Measurements from ENCODE around the gene SRSF2.

DNA sequence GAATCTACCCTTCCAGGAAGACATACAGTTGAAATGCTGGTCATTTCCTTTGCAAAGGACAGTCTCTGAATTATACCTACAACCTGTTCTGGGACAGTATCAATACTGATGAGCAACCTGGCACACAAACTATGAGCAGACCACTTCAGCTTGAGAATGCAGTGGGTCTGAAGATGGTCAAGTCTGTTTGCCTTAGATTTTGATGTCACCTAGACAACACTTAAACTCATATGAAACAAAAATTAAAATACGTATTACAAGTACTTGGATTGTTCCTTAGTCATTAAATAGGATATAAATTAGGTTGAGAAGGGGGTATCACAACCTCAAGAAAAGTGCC is 3.5 kb downstream of the SRSF2 start:
- TF ChIP-seq, protein P1, sequence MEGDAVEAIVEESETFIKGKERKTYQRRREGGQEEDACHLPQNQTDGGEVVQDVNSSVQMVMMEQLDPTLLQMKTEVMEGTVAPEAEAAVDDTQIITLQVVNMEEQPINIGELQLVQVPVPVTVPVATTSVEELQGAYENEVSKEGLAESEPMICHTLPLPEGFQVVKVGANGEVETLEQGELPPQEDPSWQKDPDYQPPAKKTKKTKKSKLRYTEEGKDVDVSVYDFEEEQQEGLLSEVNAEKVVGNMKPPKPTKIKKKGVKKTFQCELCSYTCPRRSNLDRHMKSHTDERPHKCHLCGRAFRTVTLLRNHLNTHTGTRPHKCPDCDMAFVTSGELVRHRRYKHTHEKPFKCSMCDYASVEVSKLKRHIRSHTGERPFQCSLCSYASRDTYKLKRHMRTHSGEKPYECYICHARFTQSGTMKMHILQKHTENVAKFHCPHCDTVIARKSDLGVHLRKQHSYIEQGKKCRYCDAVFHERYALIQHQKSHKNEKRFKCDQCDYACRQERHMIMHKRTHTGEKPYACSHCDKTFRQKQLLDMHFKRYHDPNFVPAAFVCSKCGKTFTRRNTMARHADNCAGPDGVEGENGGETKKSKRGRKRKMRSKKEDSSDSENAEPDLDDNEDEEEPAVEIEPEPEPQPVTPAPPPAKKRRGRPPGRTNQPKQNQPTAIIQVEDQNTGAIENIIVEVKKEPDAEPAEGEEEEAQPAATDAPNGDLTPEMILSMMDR (IDR thresholded peaks at IDR 0.05; ENCODE audit: borderline replicate concordance, extremely low read depth, low read length, poor library complexity, severe bottlenecking): no peak
- TF ChIP-seq EZH2 (IDR thresholded peaks at IDR 0.05; ENCODE audit: borderline replicate concordance, low read depth, low read length, severe bottlenecking): no peak

All from DND-41 (cell line).